CD4-positive, alpha-beta T cell treated with Interleukin-6 for 4 hours (primary cell): ENCODE measurements around the gene DMD.
"Not testable (repeated sequence)": the region's sequence is repeated elsewhere in the genome, so short reads cannot be mapped to it uniquely, and the experiment has no call there.

Experiments
- DNase-seq: peaks from one replicate; pipeline ENCODE4 v3.0.0-alpha.2; 2020; ENCODE audit warnings: mixed read lengths

The DMD gene

DNA sequence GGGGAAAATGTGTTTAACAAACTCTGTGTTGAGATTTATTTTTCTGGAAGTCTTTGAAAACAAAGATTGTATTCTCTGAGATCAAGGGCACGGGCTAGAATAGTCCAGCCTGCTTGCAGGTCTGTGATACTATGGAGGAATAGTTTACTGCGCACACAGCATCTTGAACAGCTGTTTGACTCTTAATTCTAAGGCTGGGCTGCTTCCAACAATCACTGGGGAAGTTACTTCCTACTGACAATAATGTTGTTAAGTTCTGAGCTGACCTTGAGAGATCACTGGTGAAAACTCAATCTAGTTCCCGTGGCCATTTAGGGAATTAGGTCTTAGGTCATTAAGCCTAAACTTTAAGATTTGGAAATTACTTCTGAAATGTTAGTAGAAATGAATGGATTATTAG lies 1723.4 kb downstream of the DMD start:
- no peak for DNase-seq

DNA sequence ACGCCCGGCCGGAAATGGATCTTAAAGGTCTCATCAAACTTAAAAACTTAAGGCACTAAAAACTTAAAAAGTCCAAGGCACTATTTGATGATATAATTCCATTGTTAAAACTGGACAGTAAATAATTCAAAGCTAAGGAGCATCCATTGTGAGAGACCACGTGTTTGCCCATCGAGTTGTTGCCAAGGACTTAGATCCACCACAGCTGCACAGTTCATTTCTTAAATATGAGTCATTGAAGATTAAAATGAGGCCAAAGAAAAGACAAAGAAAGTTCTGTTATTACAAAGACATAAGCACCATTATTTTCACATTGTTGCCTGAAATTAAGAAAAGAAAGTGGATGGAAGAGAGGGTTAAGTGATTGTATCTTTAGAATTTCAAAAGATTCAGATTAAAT lies 1728.0 kb downstream of the DMD start:
- DNase-seq, result no peak

DNA sequence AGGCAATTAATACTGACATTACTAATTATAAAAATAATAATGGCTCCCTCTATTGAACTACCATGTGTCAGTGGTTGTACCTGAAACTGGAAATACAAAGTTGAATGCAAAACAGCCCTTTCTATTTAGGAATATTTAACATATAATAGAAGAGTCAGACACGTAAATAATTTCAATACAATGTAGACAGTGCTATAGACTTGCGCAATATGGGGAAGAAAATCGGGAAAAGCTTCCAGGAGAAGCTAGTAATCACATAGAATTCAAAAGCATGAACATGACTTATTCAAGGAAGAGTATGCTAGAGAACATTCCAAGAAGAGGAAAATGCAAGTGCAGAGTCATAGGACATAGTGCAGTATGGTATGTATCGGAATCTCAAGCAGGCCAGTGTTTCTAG lies 1730.7 kb downstream of the DMD start:
- no peak for DNase-seq

DNA sequence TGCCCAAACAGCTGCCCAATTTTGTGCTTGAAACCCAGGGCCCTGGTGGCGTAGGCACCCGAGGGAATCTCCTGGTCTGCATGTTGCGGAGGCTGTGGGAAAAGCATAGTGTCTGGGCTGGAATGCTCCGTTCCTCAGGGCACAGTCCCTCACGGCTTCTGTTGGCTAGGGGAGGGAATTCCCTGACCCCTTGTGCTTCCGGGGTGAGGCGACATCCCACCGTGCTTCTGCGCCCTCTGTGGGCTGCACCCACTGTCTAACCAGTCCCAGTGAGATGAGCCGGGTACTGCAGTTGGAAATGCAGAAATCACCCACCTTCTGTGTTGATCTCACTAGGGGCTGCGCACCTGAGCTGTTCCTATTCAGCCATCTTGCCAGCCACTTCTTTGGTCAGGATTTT lies 1740.1 kb downstream of the DMD start:
- DNase-seq, result no peak

DNA sequence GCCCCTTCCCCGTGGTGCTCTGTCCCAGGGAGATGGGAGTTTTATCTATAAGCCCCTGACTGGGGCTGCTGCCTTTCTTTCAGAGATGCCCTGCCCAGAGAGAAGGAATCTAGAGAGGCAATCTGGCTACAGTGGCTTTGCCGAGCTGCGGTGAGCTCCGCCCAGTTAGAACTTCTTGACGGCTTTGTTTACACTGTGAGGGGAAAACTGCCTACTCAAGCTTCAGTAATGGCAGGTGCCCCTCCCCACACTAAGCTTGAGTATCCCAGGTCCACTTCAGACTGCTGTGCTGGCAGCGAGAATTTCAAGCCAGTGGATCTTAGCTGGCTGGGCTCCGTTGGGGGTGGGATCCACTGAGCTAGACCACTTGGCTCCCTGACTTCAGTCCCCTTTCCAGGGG lies 1740.6 kb downstream of the DMD start:
- DNase-seq, result not testable (repeated sequence)

DNA sequence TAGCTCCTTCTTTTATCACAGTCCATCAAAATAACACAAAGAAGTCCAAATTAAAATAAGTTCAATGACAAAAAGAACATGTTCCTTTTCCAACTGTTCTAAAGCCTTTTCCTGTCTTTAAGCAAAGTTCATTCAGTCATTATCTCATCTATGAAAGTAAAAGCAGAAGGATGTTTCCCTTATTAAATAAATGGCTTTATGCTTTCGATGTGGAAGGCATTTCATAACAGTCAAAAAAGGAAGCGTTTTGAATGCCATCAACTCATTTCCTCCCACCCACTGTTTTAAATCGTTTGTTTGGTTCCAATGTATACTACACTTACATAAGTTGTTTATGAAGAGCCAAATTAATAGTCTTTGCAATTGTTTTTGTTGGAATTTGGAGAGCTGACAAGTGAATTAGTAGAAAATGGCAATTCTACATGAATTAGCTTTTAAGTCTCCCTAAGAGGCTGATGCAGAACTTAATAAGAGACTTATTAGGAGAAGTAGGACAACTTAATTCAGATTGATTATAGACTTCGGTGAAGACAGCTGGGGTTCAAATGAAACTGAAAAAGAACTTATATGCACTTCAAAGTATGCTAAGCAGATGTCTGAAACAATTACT lies 1746.9 kb downstream of the DMD start:
- DNase-seq, result no peak

DNA sequence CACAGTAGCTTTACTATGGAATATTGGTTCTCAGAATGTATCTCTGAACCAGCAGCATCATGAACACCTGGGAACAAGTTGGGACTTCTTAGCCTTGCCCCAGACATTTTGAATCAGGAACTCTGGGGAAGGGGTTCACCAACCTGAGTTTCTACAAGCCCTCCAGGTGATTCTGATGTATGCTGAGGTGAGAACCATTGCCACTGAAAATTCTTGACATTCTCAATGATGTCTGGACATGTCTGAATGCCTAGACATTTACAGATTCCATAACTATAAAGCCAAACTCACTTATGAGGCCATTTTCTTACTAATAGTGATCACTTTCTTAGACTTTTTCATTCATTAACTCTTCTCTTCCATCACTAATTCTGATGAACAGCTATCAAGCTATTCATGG lies 1750.1 kb downstream of the DMD start:
- DNase-seq, result no peak

DNA sequence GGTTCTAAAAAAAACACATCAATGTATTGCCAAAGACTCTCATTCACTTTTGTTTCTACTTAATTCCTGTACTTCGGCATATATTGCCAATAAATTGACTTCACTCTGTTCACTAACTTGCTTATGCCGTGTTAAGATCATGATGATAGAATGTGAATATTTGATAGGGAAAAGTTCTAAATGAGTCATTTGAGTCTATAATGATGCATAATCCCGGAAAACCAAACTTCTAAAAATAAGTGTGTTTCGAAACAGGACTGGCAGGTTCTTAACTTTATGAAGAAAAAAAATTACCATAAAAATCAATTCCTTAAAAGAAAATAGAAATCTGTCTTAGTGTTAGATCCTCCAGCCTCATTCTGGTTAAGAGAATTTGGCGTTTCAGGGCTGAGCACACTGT lies 1752.0 kb downstream of the DMD start:
- no peak for DNase-seq

DNA sequence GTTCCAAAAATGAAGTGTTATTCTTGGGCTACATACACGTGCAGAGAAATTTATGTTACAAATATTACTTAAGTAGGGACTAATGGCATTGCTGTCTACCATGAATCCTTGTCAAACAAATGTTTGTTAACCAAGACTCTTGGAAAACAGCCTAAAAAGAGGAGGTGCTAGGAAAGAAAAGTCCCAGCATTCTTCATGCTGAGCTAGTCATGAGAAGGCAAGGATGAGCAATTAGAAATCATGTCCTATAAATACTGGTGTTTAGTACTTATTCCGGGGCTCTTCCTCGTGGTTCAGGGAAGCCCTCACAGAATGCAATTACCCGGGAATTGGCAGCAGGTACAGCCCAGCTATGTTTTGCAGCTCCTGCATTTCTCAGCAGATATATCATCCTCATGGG lies 1761.4 kb downstream of the DMD start:
- no peak for DNase-seq

DNA sequence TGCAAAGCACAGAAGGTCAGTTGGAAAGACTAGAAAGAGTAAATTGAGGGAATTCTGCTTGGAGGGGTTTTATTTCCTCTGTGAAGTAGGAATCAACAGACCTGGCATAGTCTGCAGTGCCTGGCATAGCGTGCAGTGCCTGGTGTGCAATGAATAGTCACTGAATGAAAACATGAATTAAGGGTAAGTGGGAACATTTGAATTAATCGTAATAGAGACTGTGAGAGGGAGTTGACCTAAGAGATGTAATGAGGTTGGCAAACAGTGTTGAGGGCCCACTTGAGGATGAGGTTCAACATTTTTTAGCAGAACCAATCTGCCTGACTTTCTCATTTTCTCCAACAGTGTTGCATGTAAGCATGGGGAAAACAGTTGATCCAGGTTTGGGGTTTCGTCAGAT lies 1762.3 kb downstream of the DMD start:
- no peak for DNase-seq

DNA sequence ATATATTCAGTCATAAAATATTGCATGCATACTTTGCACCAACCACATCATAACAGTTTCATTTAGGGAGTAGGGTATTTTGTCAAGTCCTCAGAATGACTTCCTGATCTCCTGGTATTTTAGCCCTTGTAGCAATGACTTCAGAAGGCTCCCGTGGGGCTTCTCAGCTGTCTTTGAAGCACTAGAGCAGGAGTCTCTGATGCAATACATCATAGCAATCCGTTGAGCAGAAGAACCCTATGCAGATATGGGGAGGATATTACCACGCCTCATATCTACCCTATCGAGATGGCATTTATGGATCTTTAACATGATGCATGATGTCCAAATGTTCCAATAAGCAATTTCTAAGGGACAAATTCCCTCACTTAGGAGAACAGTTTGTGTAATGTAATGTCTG lies 1765.8 kb downstream of the DMD start:
- DNase-seq, result no peak

DNA sequence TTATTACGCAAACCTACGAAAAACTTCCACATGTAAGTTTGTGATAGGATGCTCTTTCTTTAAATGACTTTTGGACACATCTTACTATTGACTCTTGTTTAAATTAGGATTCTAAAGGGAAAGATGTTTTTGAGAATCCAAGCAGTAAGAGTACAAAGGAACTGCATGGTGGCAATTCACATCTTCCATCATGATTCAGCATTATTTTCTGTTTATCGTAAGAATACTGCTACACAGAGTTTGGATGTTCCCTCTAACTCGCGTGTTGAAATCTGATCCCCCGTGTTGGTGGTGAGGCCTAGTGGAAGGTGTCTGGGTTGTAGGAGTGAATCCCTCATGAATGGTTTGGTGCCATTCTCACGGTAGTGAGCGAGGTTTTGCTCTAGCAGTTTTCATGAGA lies 1767.7 kb downstream of the DMD start:
- DNase-seq, result no peak

DNA sequence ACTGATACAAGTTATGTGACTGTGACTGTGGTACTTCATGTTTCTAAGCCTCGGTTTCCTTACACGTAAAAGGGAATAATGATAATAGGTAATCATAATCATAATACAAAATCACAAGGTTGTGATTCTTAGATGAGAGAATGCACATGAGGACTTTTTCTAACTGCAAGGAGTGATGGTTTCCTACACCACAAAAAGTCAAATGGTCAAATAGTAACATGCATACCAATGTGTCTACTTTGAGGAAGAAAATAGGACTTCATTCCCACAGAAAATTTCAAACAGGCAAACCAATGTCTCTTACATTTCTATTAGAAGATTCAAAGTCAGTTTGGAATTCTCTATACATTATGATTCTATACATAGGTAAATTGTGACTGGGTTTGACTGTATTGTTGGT lies 1770.8 kb downstream of the DMD start:
- no peak for DNase-seq

DNA sequence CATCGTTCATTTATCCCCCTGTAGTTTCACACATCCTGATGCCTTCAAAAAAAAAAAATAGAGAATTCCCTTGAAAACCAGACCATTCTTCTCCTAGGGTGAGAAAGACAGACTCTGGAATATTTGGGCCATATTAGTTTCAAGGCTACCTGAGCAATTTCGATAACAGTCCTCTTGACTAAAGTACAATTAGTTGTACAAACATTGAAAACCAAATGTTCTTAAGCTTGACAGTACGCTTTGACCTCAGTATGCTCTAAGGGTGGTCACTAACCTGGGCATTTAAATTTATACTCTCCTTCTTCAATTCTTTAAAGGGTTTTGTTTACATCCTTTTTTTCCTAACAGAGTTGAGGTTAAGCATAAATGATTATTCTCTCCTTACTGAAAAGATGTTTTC lies 1774.9 kb downstream of the DMD start:
- DNase-seq, result no peak

DNA sequence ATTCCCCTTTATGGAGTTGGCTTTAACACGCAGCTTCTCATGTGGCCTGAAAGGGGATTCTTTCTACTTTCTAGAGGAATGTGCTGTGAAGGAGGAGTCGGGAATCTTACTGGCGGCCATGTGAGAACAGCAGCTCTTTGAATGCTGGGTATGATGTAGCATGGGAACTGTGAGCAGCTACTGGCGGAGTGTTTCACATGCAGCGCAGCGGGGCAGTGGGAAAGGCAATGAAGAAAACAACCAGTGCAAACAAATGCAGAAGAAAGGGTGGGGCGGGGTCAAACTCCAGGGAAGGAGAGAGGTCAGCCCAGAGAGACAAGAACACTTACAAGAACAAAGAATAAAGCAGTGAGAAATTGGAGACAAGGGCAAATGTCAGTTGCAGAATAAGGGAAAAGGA lies 1775.8 kb downstream of the DMD start:
- DNase-seq, result no peak

DNA sequence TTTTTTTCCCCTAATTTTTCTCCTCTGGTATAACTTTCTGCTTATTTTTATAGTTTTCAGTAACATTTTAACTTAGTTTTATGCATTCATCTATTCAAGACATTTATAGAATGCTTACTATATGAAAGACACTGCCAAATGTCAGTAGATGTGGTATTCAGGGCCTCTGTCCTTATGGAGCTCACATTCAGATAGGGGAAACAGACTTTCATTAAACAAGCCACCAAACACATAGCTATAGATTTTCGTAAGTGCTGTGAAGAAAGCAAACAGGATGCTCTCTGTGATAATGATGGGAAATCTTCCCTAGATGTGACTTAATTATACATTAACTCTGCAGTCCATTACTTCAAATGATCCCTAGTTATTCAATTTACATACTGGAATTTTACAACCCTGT lies 1777.5 kb downstream of the DMD start:
- DNase-seq, result no peak

DNA sequence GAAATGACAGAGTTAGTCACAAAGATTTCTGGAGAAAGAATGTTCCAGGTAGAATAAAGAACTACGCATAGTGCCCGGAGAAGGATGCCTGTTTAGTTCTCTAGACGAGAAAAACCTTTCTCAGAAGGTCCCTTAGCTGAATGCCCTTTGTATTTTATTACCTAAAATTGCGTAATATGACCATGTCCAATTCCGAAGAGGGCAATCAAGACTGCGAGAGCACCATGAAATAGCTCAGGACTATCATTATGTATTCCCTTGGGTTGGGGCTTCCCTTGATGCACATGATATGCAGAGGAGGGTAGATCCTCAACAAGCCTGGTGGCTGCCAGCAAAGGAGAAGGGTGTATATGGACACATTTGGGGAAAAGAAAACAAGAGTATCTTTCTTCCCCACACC lies 1781.4 kb downstream of the DMD start:
- DNase-seq, result no peak

DNA sequence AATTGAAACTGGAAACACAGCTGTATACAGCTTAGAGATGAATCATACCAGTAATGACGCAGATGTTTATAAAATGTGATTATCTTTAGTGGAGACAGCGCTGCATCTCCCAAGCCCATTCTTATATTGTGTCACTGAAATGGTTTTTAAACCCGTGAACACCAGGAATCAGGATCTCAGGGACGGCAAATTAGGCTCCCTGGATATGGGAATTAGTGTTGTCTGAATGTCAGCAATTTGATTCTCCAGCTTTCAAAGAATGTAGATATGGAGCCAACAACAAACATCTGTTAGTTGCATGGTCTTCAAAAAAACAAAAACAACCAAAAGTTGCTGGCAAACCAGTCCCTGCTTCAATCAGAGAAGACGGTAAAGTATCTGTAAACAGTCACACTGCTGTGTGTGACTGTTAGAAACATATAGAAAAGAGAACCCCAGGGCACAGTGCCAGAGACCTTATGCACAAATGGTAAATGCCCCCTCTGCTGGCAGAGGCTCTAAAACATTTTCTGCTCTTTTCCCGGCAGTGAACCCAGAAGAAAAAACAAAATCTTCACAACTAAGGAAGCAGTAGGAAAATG lies 1787.7 kb downstream of the DMD start:
- DNase-seq, result no peak

DNA sequence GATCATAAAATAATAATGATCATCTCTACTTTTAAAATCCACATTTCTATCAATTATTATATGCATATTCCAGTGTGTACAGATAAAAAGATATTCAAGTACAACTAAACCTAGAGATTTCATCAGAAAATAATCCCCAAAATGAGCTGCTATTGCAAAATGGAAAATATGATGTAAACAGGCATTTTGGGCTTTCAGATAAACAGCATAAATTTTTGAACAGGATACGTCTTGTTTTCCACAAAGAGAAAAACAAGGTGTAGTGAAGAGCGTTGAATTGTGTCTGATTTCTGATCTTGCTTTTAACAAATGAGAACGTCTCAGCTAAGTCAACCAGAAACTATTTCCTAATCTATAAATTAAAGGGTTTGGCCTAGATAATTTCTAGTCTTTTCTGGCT lies 1789.9 kb downstream of the DMD start:
- no peak for DNase-seq

DNA sequence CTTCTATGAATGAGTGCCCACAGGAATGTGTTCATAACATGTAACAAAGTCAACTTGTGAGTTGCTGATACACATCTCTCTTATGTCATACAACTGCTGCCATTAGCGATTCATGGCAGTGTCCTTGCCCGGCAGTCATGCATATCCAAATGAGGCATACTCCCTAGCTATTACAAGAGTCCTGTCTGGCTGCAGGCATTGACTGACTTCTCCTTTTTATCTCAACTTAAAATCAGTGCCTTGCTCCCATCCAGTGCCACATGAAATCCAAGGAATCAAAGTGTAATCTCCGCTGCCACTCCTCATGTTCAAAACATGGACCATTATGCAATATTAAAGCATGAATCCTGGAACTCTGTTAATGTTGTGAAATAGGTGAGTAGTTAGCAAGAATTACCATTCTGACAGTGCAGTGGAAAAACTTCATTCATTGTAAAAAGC lies 1790.6 kb downstream of the DMD start:
- no peak for DNase-seq

DNA sequence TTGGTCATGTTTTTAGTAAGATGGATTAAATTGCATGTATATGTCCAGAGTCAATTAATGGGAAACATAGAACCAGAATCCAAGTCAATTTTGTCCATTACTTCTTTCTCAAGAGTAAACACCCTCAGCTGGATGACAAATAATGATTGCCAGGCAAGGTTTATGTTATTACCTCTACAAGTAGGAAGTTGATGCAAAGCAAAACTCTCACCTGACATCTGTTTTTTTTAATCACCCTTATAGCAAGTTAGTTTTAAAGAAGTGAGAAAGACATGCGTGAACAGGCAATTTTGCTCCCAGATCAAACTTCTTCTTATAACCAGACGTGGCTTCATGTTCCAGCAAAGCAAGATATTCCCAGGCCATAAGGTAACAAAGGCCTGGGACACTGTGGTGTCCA lies 1791.0 kb downstream of the DMD start:
- DNase-seq, result no peak

DNA sequence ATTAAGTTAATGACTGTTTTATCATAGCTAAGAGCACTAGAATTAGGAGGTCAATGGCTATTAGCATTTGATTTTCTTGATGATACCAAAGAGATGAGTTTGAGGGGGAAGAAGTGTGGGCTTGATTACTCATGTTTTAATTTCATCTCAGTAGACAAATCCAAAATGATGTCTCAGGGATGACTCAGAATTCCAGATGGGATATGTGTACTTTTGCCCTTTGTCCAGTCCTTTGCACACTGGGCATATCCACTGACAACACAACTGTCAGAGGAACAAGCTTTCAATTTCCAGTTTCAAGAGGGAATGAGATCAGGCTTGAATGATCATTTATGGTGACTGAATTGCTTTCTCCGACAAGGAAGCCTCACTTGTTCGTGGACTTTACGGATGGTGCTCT lies 1814.2 kb downstream of the DMD start:
- DNase-seq, result no peak

DNA sequence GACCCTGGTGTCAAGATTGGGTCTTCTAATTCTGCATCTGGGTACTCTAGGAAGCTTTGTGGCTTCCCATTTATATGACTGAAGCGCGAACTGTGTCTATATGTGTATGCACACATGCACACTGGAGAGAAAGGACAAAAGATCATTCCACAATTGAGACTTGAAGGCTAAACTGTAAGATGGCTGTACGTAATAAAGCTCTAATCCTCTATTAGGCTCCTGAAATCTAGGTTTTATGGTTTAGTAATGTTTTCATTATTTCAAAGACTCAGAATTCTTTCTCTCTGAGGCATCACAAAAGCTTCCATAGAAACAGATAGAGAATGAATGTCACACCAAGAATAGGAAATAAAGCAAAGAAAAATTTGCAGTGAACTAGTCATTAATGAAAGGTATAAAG lies 1818.8 kb downstream of the DMD start:
- DNase-seq, result no peak

DNA sequence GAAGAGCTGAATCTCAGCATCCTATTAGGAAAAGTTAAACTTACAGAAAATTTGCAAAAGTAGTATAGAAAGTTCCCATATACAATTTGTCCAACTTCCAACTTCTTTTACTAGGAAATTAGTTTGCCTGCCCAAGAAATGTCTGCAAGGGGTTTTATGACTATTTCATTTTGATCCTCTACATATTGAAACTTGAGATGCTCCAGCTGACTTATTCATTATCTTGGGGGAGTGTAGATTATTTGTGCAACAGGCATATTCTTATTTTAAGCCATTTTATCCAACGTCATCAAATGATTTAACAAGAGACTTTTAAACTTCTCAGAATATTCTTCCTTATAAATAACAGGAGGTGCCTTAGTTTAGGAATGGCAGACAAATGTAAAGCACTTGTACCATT lies 1822.4 kb downstream of the DMD start:
- DNase-seq, result no peak

DNA sequence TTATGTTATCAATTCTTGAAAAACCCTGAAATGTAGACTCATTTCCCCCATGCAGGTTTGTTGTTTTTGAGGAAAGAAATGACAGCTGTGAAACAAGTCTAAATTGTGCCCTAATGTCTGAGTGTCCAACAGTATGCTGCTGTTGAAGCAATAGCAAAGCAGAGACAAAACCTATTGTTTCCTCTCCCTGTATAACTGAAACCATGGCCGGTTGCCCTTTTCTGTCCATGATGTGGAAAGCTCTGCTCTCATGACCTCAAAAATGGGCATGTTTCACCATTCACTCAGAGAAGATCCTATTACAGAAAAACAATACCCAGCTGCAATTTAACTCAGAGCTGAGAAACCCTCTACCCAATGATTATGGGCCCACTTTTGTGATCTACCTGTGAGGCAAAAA lies 1826.9 kb downstream of the DMD start:
- DNase-seq, result no peak

DNA sequence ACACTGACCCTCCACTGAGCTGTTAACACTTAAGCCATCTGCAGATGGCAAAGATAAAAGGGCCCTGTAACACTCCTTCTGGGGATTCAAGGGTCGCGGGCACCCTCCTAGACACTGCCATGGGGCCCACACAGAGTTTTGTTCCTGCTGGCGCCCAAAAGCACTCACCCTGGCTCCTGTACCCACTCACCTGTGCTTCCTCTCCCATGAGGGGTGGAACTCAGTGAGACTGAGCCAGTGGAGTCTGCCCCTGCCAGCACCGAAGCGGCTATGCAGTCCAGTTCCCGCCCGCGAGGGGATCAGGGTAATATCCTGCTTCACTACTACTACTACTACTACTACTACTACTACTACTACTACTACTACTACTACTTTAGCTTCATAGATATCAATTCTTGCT lies 1827.4 kb downstream of the DMD start:
- no peak for DNase-seq
